NCI-H2227 (cell line): ENCODE data around the gene TNRC6A.
"Not testable (repeated sequence)": the region's sequence is repeated elsewhere in the genome, so short reads cannot be mapped to it uniquely, and the experiment has no call there.

Source experiments
- DNase-seq: peaks from one replicate; lab custom pipeline; 2025; ENCODE audit not compliant: unreplicated experiment; lab: John Stamatoyannopoulos, UW

TNRC6A gene

DNA sequence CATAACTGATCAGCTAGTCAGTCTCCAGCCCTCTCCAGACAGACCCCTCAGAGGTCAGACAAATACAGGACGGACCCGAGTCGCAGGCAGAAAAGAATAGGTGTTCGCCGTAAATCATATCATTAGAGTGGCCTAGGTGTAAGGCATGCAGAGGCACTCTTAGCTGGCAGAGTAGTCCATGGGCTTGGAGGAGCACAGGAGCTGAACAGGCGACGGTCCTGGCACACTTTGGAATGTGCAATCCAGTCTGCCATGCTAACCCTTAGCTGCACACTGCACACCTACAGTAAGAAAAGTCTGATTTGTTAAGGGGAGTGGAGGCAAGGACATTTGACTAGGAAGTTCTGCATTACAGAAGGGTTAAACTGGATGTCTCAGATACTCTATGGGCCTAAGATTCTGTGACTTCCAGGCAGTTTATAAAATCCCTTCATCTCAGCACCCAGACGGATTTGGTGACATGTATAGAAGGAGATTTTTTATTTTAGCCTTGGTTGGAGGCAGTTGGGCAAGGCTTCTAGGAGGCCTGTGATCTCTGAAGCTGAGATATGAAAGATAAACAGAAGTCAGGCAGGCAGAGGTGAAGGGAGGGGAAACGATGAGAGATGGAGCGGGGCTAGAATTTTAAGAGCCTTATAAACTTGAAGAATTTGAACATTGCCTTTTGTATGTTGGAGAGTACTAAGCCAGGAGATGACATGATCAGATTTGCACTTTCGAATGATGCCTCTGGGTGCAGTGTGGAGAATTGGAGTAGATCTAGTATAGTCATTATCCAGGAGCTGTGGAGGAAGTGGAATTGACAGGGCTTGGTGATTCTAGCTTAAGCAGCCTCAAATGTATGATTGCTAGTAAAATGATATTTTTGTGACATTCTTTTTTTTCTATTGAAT lies 81.7 kb downstream of the TNRC6A start:
- no peak for DNase-seq

- not testable (repeated sequence) for DNase-seq
Observed at GRCh38 chr16:24812813-24813212, 83.4 kb downstream of the TNRC6A start.

- DNase-seq = no peak
Observed at GRCh38 chr16:24815021-24815420, 85.6 kb downstream of the TNRC6A start.

GRCh38 chr16:24816688-24817087 lies 87.2 kb downstream of the TNRC6A start:
- no peak for DNase-seq

- peak; percentile 39 for DNase-seq
Observed at GRCh38 chr16:24819462-24820040, 90.1 kb downstream of the TNRC6A start.

GRCh38 chr16:24820522-24820921 lies 91.1 kb downstream of the TNRC6A start:
- no peak for DNase-seq

- no peak for DNase-seq
Observed at GRCh38 chr16:24821129-24821528, 91.7 kb downstream of the TNRC6A start.

DNA sequence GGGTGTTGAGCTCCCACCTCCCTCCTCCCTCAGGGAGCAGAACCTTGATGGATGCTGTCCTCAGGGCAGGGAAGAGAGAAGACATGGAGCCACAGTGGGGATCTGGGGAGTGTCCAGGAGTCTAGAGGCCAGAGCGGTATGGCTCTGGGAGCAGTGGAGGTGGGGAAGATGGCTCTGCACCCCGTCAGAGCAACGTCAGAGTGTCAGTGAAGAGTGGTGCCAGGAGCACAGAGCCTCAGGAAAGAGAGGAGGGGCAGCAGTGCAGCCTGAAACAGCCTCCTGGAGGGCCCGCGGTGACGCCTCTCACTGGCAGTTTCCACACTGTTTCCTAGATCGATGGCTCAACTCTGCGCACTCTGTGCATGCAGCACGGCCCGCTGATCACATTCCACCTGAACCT lies 93.1 kb downstream of the TNRC6A start:
- DNase-seq = no peak

- no peak for DNase-seq
Observed at GRCh38 chr16:24822974-24823373, 93.5 kb downstream of the TNRC6A start.

- no peak for DNase-seq
Observed at GRCh38 chr16:24825696-24826095, 96.2 kb downstream of the TNRC6A start.

GRCh38 chr16:24826096-24826690 lies 96.7 kb downstream of the TNRC6A start:
- DNase-seq = no peak

- DNase-seq = no peak
Observed at GRCh38 chr16:24826817-24827566, 97.5 kb downstream of the TNRC6A start.

- DNase-seq = no peak
Observed at GRCh38 chr16:24829153-24829552, 99.7 kb downstream of the TNRC6A start.

GRCh38 chr16:24833352-24833751 lies 103.9 kb downstream of the TNRC6A start:
- DNase-seq = no peak

DNA sequence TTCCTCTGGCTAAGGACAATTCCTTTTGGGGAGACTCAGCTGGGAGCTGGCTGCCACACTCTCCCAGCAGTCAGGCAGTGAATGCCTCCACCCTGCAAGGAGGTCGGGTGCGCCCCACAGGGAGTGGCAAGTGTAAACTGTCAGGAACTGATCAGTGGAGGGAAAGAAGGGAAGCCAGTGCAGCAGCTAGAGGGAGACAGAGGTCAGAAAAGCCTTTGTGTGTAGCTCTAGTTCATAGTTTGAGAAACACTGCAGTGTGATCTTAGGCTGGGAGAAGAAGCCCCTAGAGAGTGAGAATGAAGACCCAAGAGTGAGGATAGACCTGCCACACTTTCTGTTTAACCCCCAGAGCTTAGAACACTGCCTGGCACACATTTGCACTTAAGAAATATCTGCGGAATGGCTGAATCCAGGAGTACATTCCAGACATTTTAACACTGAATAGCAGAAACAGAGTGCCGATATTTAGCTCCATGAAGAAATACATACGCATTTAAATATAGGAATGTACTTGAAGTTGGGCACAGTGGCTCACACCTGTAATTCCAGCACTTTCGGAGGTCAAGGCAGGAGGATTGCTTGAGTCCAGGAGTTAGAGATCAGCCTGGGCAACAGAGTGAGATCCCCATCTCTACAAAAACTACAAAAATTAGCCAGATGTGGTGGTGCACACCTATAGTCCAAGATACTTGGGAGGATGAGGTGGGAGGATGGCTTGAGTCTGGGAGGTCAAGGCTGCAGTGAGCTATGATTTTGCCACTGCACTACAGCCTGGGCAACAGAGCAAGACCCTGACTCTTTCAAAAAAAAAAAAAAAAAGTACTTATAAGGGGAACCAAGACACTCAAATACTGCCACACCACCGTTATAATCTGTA lies 105.2 kb downstream of the TNRC6A start:
- peak; percentile 37 for DNase-seq

- no peak for DNase-seq
Observed at GRCh38 chr16:24836836-24837235, 107.4 kb downstream of the TNRC6A start.

- no peak for DNase-seq
Observed at GRCh38 chr16:24837969-24838368, 108.5 kb downstream of the TNRC6A start.

GRCh38 chr16:24838554-24839266 lies 109.3 kb downstream of the TNRC6A start:
- no peak for DNase-seq

- DNase-seq = no peak
Observed at GRCh38 chr16:24839347-24839972, 110.0 kb downstream of the TNRC6A start.
